ENCODE measurements around the gene TUBGCP2. TPM values are rescaled to one million over a fixed set of nuclear protein-coding genes. Genes with fewer than 3 reads are reported as not detected.

TUBGCP2 gene
- total and polyA plus RNA-seq, 9 of the 15 experiments (the other 6 are each of a cell fraction or from before 2014, with no cell fraction given): 4.3 to 56.6 (median 28.4) TPM

DNA sequence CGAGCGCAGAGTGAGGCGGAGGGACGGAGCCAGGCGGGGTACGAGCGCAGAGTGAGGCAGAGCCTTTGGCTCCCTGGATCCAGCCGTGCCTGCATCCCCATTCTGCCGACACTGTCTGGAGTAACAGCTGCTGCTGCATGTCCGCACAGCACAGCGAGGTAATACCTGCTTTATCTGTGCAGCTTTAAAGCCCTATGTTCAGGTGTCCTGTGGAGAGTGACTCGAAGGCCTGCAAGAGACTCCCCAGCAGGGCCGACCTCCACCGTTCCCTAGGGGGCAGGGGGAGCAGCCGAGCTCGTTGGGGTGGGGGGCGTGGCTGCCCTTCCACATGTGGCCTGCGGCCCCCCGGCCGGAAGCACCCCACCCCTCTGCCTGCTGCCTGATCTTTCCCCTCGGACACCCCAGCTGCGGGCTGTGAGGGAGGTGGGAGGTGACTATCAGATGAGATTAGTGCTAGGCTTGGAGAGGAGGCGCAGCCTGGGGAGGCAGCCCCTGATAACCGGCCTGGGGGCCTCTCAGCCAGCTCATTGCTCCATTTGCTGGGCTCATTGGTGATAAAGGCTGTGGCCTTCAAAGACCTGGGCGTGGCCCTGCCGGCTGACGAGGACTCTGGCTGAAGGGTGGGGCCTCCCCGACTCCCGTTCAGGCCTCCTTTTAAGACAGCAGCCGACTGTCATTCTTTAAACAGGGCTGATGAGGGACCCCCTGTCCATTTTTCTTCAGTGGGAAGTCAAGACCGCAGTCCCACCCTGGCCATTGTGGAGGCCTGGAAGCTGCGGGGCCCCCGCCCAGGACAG is 63.0 kb downstream of the TUBGCP2 start (continued):
- TF ChIP-seq, protein P1, sequence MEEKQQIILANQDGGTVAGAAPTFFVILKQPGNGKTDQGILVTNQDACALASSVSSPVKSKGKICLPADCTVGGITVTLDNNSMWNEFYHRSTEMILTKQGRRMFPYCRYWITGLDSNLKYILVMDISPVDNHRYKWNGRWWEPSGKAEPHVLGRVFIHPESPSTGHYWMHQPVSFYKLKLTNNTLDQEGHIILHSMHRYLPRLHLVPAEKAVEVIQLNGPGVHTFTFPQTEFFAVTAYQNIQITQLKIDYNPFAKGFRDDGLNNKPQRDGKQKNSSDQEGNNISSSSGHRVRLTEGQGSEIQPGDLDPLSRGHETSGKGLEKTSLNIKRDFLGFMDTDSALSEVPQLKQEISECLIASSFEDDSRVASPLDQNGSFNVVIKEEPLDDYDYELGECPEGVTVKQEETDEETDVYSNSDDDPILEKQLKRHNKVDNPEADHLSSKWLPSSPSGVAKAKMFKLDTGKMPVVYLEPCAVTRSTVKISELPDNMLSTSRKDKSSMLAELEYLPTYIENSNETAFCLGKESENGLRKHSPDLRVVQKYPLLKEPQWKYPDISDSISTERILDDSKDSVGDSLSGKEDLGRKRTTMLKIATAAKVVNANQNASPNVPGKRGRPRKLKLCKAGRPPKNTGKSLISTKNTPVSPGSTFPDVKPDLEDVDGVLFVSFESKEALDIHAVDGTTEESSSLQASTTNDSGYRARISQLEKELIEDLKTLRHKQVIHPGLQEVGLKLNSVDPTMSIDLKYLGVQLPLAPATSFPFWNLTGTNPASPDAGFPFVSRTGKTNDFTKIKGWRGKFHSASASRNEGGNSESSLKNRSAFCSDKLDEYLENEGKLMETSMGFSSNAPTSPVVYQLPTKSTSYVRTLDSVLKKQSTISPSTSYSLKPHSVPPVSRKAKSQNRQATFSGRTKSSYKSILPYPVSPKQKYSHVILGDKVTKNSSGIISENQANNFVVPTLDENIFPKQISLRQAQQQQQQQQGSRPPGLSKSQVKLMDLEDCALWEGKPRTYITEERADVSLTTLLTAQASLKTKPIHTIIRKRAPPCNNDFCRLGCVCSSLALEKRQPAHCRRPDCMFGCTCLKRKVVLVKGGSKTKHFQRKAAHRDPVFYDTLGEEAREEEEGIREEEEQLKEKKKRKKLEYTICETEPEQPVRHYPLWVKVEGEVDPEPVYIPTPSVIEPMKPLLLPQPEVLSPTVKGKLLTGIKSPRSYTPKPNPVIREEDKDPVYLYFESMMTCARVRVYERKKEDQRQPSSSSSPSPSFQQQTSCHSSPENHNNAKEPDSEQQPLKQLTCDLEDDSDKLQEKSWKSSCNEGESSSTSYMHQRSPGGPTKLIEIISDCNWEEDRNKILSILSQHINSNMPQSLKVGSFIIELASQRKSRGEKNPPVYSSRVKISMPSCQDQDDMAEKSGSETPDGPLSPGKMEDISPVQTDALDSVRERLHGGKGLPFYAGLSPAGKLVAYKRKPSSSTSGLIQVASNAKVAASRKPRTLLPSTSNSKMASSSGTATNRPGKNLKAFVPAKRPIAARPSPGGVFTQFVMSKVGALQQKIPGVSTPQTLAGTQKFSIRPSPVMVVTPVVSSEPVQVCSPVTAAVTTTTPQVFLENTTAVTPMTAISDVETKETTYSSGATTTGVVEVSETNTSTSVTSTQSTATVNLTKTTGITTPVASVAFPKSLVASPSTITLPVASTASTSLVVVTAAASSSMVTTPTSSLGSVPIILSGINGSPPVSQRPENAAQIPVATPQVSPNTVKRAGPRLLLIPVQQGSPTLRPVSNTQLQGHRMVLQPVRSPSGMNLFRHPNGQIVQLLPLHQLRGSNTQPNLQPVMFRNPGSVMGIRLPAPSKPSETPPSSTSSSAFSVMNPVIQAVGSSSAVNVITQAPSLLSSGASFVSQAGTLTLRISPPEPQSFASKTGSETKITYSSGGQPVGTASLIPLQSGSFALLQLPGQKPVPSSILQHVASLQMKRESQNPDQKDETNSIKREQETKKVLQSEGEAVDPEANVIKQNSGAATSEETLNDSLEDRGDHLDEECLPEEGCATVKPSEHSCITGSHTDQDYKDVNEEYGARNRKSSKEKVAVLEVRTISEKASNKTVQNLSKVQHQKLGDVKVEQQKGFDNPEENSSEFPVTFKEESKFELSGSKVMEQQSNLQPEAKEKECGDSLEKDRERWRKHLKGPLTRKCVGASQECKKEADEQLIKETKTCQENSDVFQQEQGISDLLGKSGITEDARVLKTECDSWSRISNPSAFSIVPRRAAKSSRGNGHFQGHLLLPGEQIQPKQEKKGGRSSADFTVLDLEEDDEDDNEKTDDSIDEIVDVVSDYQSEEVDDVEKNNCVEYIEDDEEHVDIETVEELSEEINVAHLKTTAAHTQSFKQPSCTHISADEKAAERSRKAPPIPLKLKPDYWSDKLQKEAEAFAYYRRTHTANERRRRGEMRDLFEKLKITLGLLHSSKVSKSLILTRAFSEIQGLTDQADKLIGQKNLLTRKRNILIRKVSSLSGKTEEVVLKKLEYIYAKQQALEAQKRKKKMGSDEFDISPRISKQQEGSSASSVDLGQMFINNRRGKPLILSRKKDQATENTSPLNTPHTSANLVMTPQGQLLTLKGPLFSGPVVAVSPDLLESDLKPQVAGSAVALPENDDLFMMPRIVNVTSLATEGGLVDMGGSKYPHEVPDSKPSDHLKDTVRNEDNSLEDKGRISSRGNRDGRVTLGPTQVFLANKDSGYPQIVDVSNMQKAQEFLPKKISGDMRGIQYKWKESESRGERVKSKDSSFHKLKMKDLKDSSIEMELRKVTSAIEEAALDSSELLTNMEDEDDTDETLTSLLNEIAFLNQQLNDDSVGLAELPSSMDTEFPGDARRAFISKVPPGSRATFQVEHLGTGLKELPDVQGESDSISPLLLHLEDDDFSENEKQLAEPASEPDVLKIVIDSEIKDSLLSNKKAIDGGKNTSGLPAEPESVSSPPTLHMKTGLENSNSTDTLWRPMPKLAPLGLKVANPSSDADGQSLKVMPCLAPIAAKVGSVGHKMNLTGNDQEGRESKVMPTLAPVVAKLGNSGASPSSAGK (IDR thresholded peaks at IDR 0.05): no peak
- no peak for TF ChIP-seq NR4A1 (CRISPR knock-in tag; IDR thresholded peaks at IDR 0.05)
- no peak for TF ChIP-seq NR4A1 (tag; IDR thresholded peaks at IDR 0.05)
- TF ChIP-seq DEAF1 (CRISPR knock-in tag; IDR thresholded peaks at IDR 0.05): no peak
- no peak for TF ChIP-seq NBN (IDR thresholded peaks at IDR 0.05; ENCODE audit: low read depth)
- TF ChIP-seq, protein P2, sequence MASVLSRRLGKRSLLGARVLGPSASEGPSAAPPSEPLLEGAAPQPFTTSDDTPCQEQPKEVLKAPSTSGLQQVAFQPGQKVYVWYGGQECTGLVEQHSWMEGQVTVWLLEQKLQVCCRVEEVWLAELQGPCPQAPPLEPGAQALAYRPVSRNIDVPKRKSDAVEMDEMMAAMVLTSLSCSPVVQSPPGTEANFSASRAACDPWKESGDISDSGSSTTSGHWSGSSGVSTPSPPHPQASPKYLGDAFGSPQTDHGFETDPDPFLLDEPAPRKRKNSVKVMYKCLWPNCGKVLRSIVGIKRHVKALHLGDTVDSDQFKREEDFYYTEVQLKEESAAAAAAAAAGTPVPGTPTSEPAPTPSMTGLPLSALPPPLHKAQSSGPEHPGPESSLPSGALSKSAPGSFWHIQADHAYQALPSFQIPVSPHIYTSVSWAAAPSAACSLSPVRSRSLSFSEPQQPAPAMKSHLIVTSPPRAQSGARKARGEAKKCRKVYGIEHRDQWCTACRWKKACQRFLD (CRISPR knock-in tag; IDR thresholded peaks at IDR 0.05): peak; percentile 40; the same call in 1 of the 2 replicates
- peak; percentile 60; the same call in 1 of the 2 replicates for TF ChIP-seq FOSL1 (tag; conservative IDR thresholded peaks at IDR 0.05)
- TF ChIP-seq BCOR (IDR thresholded peaks at IDR 0.05): peak; percentile 45
- TF ChIP-seq, protein P3, sequence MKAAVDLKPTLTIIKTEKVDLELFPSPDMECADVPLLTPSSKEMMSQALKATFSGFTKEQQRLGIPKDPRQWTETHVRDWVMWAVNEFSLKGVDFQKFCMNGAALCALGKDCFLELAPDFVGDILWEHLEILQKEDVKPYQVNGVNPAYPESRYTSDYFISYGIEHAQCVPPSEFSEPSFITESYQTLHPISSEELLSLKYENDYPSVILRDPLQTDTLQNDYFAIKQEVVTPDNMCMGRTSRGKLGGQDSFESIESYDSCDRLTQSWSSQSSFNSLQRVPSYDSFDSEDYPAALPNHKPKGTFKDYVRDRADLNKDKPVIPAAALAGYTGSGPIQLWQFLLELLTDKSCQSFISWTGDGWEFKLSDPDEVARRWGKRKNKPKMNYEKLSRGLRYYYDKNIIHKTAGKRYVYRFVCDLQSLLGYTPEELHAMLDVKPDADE (conservative IDR thresholded peaks at IDR 0.05; ENCODE audit: control insufficient read depth, low read depth, low read length): no peak
- no peak for TF ChIP-seq ZNF551 (CRISPR knock-in tag; IDR thresholded peaks at IDR 0.05)
- TF ChIP-seq XRCC5 (IDR thresholded peaks at IDR 0.05; ENCODE audit: low read depth, low read length): no peak
